HG03571 (cell line): ENCODE measurements around the gene COX7A2.
A peak's percentile ranks its signal among the peaks of the same experiment; 100 is the strongest.

Source experiments
- ATAC-seq: cut with Tn5 transposase; IDR thresholded peaks from one replicate; pipeline ENCODE4 v1.9.1; 2021; ENCODE audit not compliant: unreplicated experiment

The COX7A2 gene

DNA sequence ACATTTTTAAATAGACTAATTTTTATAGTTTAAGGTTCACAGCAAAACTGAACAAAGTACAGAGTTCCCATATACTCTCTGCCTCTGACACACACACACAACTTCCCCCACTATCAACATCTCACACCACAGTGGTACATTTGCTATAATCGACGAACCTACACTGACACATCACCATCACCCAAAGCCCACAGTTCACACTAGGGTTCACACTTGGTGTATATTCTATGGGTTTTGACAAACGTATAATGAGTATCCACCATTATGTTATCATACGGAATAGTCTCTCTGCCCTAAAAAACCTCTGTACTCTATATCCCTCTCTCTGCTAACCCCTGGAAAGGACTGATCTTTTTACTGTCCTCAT lies 25.4 kb upstream of the COX7A2 start:
- no peak for ATAC-seq

DNA sequence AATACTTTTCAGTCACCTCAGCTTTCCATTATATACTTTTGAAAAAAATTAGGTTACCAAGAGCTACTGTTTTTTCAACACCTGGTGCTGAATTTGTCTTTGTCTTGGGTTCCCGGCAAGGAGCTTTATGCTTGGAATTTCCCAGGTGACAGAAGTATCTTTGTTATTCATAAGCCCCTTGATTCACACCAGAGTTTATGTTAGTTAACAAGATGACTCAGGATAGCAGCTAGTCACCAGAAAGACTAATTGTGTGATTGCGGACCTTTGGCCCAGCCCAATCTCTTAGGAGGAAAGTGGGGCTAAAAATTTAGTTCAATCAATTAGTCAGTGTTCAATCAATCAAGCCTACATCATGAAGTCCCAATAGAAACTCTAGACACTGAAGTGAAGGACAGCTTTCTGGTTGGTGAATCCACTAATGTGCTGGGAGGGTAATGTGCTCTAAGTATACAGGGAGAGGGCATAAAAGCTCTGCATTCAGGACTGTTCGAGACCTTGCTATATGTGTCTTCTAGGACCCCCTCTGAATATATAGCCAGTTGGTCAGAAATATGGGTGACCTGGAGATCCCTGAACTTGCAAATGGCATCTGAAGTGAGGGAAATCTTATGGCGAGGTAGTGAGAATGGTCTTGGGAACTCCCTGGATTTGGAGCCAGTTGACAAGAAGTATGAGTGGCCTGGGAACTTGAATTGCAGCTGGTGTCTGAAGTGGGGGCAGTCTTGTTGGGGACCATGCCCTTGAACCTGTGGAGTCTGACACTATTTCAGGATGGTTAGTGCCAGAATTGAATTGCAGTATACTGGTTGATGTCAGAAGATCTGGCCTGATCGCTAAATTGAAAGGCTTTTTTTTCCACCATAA lies 24.8 kb upstream of the COX7A2 start:
- no peak for ATAC-seq

DNA sequence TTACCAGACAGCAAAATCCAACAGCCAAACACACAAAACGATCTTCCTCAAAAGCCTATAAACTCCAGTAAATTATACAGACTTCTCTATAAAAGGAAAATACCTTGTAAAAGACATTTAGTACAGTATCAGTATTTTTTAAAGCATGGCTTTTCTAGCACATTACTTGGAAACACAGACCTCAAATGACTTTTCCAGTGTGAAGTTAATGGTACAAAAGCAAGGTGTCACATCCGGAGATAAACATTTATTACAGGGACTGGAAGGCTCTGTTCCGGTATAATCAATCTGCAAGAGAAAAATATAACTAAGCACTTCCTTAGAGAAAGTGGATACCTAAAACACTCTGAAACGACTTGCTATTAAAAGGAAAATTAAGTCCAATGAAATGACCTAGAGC lies 23.9 kb upstream of the COX7A2 start:
- no peak for ATAC-seq

DNA sequence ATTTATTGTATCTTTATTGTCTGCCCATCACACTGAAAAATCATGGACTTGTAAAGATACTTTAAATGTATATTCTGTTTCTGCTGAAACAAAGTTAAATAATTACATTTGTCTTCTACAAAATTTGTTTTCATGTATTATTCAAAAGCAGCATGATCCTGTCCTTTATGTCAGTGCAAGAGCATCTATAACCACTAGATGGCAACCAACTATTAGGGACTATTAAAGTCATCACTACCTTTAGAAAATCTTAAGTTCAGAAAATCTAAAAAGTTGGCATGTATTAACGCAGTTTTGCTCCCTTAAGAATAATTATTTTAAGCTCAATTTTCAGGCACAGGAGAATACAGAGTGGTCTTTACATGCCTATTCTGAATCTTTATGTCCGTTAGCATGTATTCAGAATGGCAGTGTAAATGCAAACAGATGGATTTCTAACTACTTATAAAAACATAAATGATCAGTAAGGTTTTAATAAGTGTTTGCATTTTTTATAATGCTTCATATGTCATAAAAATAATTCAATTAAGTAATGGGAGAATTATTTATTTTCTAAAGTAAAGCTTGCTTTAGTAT lies 23.2 kb upstream of the COX7A2 start:
- peak; percentile 62 for ATAC-seq

DNA sequence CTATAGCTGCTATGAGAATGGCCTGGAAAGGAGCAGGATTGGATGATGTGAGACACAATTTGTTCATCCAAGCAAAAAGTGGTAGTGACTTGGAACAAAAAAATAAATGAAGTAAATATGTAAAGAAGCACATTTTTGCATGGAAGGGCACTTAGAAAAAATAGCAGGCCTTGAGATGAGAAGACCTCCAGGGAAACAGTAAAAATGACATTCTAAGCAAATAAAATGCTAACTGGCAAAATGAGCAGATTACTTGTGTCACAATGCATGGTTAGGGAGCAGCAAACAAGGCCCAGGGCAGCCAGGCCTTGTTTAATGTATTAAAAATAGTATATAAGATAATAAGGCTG lies 19.8 kb upstream of the COX7A2 start:
- no peak for ATAC-seq

DNA sequence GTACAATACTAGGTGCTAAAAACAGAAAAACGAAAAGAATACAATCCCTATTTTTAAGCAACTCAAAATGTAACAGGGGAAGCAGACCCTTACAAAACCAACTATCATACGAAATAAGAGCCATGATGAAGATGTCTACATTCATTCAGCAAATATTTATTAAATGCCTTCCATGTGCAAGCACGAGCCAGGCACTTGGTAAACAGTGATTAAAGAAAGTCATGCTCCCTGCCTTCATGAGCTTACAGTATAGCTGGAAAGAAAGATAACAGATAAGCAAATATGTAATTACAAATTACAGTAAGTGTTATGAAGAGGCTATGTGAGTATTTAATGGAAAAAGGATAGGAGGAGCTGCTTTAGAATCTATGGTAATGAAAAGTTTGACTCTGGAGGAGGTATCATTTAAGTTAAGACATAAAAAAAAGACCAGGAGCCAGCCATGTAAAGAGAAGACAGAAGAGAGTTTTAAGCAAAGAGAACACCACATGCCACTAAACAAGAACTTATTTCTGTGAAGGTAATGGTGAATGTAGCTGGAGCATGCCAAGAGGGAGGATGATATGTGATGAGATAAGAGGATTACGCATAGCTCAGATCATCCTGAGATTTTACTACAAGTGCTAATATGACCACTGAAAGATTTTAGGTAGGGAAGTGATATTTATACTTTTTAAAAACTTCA lies 19.3 kb upstream of the COX7A2 start:
- no peak for ATAC-seq

DNA sequence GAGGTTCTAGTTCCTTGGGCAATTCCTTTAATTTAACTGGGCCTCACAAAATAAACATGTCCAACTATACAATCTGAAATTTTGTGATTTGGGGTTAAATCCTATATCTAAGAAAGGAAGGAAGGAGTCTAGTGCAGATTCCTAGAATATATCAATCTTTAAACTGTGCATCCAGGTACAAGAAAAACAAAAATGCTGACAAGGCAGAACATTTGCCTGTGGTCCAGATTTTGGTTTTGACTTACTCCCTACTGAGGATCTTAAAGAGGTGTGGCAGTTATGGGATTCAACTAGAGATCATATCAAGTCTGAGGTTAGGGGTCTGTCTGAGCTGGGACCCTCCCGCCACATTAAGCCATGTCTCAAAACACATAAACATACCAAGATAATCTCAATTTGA lies 17.7 kb upstream of the COX7A2 start:
- no peak for ATAC-seq

DNA sequence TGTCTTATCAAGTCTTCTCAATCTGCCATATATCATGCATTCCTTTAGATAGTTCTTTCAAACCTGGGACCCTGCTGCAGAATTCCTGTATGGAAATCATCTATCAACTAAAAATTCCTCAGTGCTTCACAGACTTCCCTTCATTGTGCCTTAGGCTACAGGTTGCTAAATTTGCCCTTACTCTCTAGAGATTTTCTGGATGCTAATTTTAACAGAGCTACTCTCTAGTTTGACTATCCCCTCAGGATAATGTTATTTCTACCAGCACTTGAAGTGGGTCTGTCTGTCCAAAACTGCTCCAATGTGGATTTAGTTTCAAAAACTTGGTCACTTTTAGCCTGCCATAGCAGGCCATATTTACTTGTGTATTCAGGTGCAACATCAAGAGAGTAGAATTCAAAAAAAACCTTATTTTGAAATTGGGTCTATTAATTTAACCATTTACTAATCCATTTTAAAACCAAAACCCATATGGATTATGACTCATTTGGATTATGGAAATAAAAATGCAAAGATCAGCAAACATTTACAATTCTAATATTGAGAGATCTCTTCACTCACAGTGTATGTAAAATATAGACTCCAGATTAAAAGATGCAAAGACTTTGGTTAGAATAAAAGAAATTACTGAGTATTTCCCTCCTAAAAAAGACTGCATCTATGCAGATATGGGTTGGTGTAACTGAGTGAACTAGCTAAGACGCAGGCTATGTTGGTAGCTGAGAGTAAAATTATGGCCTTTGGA lies 13.9 kb upstream of the COX7A2 start:
- no peak for ATAC-seq

DNA sequence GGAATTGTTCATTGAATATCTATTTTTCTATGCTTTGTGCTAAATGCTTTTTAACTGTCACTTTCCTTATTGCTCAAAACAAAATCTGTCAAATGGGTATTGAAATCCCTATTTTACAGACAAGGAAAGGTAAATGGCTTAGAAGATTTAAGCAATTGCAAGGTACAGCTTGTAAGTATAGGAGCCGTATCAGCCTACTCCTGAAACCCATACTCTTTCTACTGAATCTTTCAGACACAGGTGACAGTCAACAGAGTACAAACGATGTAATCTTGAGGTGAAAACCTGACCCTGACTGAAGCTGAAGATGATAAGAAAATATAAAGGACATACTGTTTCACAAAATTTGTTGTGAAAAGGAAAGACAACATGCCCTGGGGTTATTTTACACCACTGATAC lies 7.0 kb upstream of the COX7A2 start:
- no peak for ATAC-seq

DNA sequence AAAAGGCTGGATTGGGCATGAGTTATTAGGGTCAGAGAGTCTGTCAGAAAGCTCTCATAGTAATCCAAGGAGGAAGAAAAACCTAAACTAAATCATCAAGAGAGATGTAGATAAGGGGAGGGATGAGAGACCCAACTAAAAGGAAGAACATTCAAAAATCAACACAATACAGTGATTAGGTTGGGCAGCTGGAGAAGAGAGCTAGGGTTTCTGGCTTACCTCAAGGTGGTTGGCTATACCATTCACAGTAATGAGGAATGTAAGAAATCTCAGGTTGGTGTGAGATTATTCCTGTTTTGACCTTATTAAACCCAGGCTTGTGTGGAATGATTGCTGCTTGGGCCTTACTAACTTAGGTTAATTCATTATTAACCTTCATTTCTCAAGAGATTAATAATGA lies 6.2 kb upstream of the COX7A2 start:
- no peak for ATAC-seq

DNA sequence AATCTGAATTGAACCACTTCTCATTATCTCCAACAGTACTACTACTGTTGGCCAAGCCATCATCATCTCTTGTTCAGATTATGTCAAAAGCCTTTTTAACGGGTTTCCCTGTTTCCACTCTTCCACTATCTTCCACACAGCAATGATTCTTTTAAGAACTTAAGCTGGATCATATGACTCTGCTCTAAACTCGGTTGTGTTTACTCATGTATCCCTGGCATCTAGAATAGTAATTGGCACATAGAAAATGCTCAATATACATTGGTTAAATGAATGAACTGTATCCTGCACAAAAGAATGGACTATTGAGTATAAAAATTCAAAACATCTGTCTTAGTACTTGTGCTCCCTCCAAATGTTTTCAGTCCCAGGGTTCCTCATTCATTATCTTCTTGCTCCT lies 2.8 kb upstream of the COX7A2 start:
- ATAC-seq = no peak

DNA sequence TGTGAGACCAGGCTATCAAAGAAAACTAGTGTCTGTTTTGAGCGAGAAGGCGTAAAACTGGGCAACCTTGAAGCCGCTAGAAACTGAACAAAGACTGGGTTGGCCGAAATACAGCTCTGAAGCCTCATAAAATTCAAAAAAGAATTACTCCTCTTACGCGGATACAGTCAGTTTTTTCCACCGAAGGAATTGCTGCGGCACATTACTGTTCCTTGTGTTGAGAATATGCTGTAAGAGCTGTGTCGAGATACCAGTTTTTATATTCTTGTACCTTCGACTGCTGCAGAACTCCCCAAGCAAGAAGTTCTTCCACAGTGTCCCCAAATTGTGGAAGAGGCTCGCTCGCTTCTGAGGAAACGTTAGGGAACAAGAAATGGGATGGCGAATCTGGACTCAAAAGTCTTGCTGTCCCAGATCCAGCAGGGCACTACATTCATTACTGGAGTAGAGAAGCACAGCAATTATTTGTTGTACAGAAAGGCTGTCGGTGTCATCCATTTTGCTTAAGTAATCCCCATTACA lies 523 bp upstream of the COX7A2 start:
- no peak for ATAC-seq

DNA sequence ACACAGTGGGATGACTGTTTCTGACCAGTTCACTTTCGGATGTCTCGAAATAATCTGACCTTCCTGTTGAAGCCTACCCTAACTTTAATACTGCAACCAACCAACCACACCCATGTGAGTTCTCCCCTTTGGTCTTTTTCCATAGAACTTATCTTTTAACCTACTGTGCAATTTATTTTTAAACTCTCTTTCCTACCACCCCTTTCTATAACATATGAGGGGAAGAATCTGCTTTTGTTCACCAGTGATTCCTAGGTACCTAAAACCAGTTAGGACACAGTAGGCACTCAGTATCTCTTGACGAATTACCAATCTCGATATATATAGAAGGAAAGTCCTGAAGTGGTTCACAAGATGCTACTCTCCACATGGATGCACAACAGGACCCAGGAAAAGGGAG lies 7.0 kb downstream of the COX7A2 start:
- ATAC-seq = no peak

DNA sequence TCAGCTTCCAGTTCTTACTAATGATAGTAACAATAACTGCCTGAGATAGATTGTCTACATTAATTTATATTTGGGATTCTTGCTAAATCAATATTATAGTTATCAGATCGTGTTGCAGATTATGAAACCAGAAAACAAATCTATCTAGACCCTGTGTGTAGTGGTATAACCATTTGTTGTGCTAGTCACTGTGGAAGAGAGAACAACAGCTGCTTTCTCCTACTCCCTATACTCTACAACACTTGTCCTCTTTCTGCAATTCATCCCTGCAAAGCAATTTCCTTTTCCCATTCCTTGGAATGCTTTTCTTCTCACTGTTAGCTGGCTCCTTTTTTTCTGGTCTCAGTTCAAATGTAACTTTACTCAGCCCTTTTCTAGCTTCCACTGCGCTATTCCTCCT lies 8.3 kb downstream of the COX7A2 start:
- ATAC-seq = no peak

DNA sequence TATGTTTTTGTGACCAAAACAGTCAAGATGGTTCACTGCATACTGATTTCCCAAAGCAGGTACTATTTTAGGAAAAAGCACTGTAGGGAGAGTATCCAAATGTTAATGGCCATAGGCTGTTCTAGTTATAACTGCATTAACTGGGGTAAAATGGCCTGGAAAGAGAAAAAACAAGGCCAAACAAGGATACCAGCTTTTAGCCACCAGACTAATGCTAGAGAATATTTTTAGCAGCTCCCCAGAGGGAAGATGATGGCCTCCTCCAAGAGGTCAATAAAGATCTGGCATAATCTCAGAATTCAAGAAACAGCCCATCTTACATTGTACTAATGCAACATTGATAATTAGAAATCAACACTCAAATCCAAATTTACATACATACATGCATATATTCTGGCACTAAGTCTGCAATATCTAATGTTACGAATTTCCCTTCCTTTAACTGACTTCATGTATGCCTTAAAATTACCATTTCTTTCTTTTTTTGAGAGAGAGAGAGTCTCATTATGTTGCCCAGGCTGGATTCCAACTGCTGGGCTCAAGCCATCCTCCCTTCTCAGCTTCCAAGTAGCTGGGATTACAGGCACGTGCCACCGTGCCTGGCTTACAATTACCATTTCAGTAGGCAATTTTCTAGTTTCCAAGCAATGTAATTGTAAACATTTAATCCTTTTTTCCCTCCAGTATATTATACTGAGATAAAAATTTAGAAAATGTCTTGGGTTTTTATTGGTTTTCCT lies 9.3 kb downstream of the COX7A2 start:
- no peak for ATAC-seq

DNA sequence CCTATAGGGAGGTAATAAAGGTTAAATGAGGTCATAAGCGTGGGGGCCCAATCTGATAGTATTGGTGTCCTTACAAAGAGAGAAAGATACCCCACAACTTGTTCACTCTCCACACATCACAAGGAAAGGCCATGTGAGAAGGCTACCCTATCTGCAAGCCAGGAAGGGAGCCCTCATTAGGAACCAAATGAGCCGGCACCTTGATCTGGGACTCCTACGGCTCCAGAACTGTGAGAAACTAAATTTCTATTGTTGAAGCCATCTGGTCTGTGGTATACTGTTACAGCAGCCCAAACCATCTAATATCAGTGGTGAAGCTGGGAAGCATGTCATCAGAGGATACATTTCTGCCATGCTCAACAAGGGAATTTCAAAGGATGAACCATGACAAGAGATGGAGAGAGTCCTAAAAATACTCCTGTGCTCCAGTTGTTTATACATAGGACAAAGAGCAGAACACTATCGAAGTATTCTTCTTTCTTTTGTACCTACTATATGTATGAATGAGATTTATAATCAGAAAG lies 10.4 kb downstream of the COX7A2 start:
- no peak for ATAC-seq

DNA sequence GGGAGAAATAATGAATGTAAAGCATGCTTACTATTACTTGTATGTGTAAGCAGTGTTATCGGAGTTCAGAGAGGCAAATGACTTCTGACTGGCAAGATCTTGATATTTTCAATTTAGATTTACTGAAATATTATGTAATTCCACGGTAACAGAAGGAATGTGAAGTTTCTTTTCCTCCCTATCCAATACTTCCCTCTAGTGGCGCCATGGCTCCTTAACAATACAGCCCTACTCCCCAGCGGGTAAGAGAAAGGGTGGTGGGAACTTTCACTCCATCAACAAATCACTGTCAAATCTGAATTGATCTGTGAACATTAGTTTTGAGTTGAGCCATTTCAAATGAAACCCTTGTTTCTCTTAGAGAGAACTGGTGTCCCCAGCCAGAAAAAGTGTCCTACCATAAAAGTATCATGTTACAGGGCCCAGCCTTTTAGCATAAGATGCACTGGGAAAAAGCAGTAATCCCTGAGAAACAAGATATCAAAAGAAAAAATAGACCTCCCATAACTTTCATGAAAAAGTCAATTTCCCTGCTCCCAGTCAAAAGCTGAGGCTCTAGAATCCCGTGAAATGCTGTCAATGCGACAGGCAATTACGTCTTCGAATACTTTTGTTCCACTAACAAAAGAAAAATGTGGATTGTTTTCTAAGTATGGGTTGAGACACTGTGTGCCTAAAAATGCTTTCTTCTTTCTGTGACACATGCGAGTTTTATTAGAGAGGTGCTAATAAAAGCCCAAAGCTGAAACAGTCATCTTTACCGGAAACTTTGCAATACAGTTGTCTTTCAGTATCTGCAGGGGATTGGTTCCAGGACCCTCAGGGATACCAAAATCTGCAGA lies 12.9 kb downstream of the COX7A2 start:
- no peak for ATAC-seq

DNA sequence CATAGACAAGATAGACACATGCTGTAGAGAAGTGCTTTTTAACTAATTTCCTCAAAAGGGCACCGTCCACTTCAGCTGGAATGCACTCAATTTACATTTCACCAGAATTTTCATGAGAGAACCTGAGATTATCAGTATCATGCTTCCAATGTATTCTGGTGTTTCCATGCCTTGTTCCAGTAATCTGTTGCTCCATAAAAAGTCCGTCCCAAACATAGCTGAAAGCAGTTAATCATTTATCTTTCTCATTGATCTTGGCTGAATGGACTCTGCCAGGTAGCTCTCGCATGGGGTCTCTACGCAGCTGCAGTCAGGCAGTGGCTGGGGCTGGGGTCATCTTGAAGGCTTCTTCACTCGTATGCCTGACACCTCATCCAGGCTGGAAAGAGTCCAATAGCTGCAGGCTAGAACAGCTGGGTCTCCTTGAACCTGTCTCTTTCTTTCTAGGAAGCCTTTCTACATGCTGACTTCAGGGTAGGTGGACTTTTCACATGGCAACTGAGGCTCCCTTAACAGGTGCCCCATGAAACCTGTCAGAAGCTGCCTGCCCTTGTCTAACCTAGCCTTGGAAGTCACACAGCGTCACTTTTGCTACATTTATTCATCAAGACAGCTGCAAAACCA lies 19.2 kb downstream of the COX7A2 start:
- ATAC-seq = no peak

DNA sequence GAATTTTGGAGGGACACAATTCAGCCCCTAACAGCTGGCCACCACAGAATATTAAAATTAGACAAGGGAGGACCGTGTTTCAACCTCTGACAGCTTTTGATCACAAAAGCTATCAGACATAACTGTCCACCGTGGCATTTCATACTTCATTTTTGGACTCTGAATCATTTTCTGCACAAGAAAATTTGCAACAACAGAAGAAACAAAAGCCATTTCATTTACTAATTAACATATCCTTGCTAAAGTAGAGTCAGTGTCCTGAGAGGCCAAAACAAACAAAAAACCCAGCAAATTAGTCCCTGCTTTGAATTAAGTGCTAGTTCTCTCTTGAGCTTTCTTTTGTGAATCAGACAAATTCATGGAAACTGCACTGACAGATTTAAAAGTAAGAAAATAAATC lies 20.2 kb downstream of the COX7A2 start:
- ATAC-seq = no peak
